Heart right ventricle (tissue), 16 donors: Measurements from ENCODE around the gene ZNF398. TPM values are rescaled to one million over a fixed set of nuclear protein-coding genes. Genes with fewer than 3 reads are reported as not detected.

Experiments
- ATAC-seq, 8 donors: fragments of 200-7000 bp; cut with Tn5 transposase; one replicate each; pipeline ENCODE4 v1.9.1; 2020; ENCODE audit warnings: mild to moderate bottlenecking in 8 of 8, moderate library complexity in 8 of 8, moderate number of reproducible peaks in 1 of 8
- DNase-seq, 2 donors: peaks; one replicate each; pipeline ENCODE4 v3.0.0-alpha.2; 2020
- H3K27ac ChIP-seq, 10 donors: fragments of 200-600 bp; sonication (generic) in 2 of 10; one replicate each; pipeline versions ENCODE4 v1.5.0 to v1.8.0; 2020 to 2022; ENCODE audit warnings: mild to moderate bottlenecking in 3 of 10
- H3K27me3 ChIP-seq, 7 donors: fragments of 200-600 bp; one replicate each; pipeline ENCODE4 v1.8.0; 2021 to 2022; ENCODE audit warnings: mild to moderate bottlenecking in 2 of 7
- H3K36me3 ChIP-seq, 9 donors: fragments of 200-600 bp; sonication (generic) in 1 of 9; one replicate each; pipeline versions ENCODE4 v1.5.0 to v1.8.0; 2020 to 2022; ENCODE audit warnings: mild to moderate bottlenecking in 2 of 9
- H3K4me1 ChIP-seq, 9 donors: fragments of 200-600 bp; sonication (generic) in 1 of 9; one replicate each; pipeline versions ENCODE4 v1.5.0 to v1.8.0; 2020 to 2022; ENCODE audit warnings: mild to moderate bottlenecking in 4 of 9
- H3K4me3 ChIP-seq, 10 donors: fragments of 200-600 bp; sonication (generic) in 2 of 10; one replicate each; pipeline versions ENCODE4 v1.5.0 to v1.8.0; 2020 to 2022; ENCODE audit warnings: mild to moderate bottlenecking in 7 of 10, moderate library complexity in 2 of 10
- H3K9me3 ChIP-seq, 11 donors: fragments of 200-600 bp in 10 of 11; sonication (generic) in 2 of 11; one replicate each; pipeline versions ENCODE4 v1.5.0 to v1.8.0; 2013 to 2022; ENCODE audit warnings: mild to moderate bottlenecking in 2 of 11, control low read depth in 1 of 11, moderate library complexity in 1 of 11
- CTCF ChIP-seq, 9 donors: fragments of 200-600 bp; sonication (generic) in 2 of 9; IDR thresholded peaks; one replicate each; pipeline versions ENCODE4 v1.5.0 to v1.8.0; 2021 to 2022; ENCODE audit warnings: antibody characterized with exemption in 9 of 9, mild to moderate bottlenecking in 5 of 9, moderate library complexity in 1 of 9
- WGBS, 2 donors: extraction: QIAGEN DNeasy Blood & Tissue Kit; methylation state at CpG; one replicate each; pipeline ENCODE4 v1.1.7; 2013; ENCODE audit warnings: inconsistent platforms in 1 of 2; 5-methylcytosine and 5-hydroxymethylcytosine counted together
- intact Hi-C, 10 donors: fragments of 100-400 bp; cut with DNase I; formaldehyde crosslinking; loops; one replicate each; pipeline versions ENCODE4 v1.11.1 to v1.14.2; 2022
- polyA plus RNA-seq, 2 donors: library from polyadenylated mRNA; stranded (reverse); fragments of 200-250 nt; gene quantifications; one replicate each; pipeline ENCODE4 v1.2.3, GENCODE V29; 2013
- total RNA-seq, 10 donors: library from RNA; stranded (reverse); fragmentation: NEBNext Ultra II Directional in 3 of 10; extraction: Animal tissue kit (Norgen Biotek cat#: 25700) in 3 of 10; gene quantifications; one replicate each; pipeline versions ENCODE4 v1.2.1 to v1.2.4, GENCODE V29; 2021 to 2023
- donor health status: Arrhythmogenic right ventricular cardiomyopathy.
- donor health status: ischemic (EF 13 %, LVEDD 7.1; RV severe dilation, severe dysfunction).
- donor health status: healthy with polysubstance abuse.
- donor health status: DM: no; HTN: yes; CAD: no.
- donor health status: DM: no; HTN: no; CAD: no.
- donor health status: ischemic (EF 25% LVEDD 6.9; RV normal size, moderate dysfunction).
- donor health status: ischemic (EF 25% LVEDD 5.7; RV mildly dilated, moderate dysfunction).
- donor health status: healthy.
- donor health status: DM: yes; HTN: yes; CAD: no.
- donor health status: Ischemic cardiomyopathy.
- donor health status: ischemic (EF 35%, LVEDD 5.7; RV mildly dilated, moderate dysfunction).
- donor health status: nonischemic (EF 11% LVEDD 7.7; RV severe dilation, severe dysfunction).
- donor health status: DM: yes; HTN: yes; CAD: no.
- donor health status: PGD.
- donor health status: ischemic (EF 29% LVEDD 5.4; RV normal size, mild dysfunction).
- donor health status: nonischemic (EF 23%, LVEDD 6.1; RV moderate dilation, normal function).

ZNF398 gene
- total and polyA plus RNA-seq, 12 donors = 2.0 to 9.2 (median 7.4) TPM

GRCh38 chr7:149171892-149172533 is 24.8 kb downstream of the ZNF398 start:
- 81 to 84% methylated on average over 9 of the region's 9 CpGs for WGBS, 2 donors
- no peak for ATAC-seq
- no peak overlapping the region for H3K4me3 ChIP-seq

GRCh38 chr7:149172534-149172920 is 25.3 kb downstream of the ZNF398 start:
- intact Hi-C loops = no loop called here
- H3K4me3 ChIP-seq = no peak overlapping the region
- peaks cover 0 to 7% (median 0%) of the 10 kb centered on the region in 9 donors for H3K4me1 ChIP-seq
- DNase-seq (no peak), ATAC-seq (no peak)
- no peak for TF ChIP-seq CTCF (IDR thresholded peaks at IDR 0.05)
- peaks cover 0 to 100% (median 49%) of the 10 kb centered on the region in 9 donors for H3K36me3 ChIP-seq
- no peaks in the 10 kb centered on the region for H3K27me3 ChIP-seq
- H3K9me3 ChIP-seq = no peaks in the 10 kb centered on the region
- WGBS, 2 donors = 91 to 95% methylated on average over 1 of the region's 1 CpG
- no peak overlapping the region for H3K27ac ChIP-seq

More at GRCh38 chr7:149171892-149172533, 24.8 kb downstream of the ZNF398 start:
- Histone ChIP-seq H3K27ac (no peak overlapping the region), H3K9me3 (no peaks in the 10 kb centered on the region), H3K4me1 (peaks cover 0 to 7% (median 0%) of the 10 kb centered on the region in 9 donors), H3K36me3 (peaks cover 0 to 100% (median 46%) of the 10 kb centered on the region in 9 donors), H3K27me3 (no peaks in the 10 kb centered on the region)
- intact Hi-C loops = no loop called here
- DNase-seq = no peak
- no peak for TF ChIP-seq CTCF (IDR thresholded peaks at IDR 0.05)

GRCh38 chr7:149175150-149175549 is 27.9 kb downstream of the ZNF398 start:
- Histone ChIP-seq H3K27me3 (no peaks in the 10 kb centered on the region), H3K9me3 (no peaks in the 10 kb centered on the region), H3K4me3 (no peak overlapping the region), H3K36me3 (peaks cover 0 to 100% (median 43%) of the 10 kb centered on the region in 9 donors), H3K4me1 (peaks cover 0 to 7% (median under 1%) of the 10 kb centered on the region in 9 donors), H3K27ac (no peak overlapping the region)
- DNase-seq = no peak
- intact Hi-C loops = no loop called here
- ATAC-seq = no peak
- TF ChIP-seq CTCF (IDR thresholded peaks at IDR 0.05) = no peak
- 92 to 95% methylated on average over 2 of the region's 2 CpGs for WGBS, 2 donors

GRCh38 chr7:149179241-149179640 is 32.0 kb downstream of the ZNF398 start:
- H3K4me3 ChIP-seq = no peak overlapping the region
- H3K27me3 ChIP-seq = no peaks in the 10 kb centered on the region
- H3K36me3 ChIP-seq = peaks cover 0 to 84% (median 44%) of the 10 kb centered on the region in 9 donors
- no peak for DNase-seq
- 97 to 98% methylated on average over 19 of the region's 19 CpGs for WGBS, 2 donors
- intact Hi-C loops = no loop called here
- no peak overlapping the region for H3K27ac ChIP-seq
- H3K4me1 ChIP-seq = peaks cover 0 to 17% (median 13%) of the 10 kb centered on the region in 9 donors
- no peak for ATAC-seq
- TF ChIP-seq CTCF (IDR thresholded peaks at IDR 0.05) = no peak
- H3K9me3 ChIP-seq = no peaks in the 10 kb centered on the region
